Ectodermal cell (in vitro differentiated cells): ENCODE results near the gene CNNM2.
"Not testable (repeated sequence)": the region's sequence is repeated elsewhere in the genome, so short reads cannot be mapped to it uniquely, and the experiment has no call there.

Source experiments
- H3K27ac ChIP-seq: 2 replicates; pipeline ENCODE4 v1.7.0; 2013; ENCODE audit warnings: mild to moderate bottlenecking, low read depth, low read length; ENCODE audit not compliant: insufficient read depth, poor library complexity, severe bottlenecking
- H3K27me3 ChIP-seq: 2 replicates; pipeline ENCODE4 v1.7.0; 2013; ENCODE audit warnings: mild to moderate bottlenecking, low read length; ENCODE audit not compliant: insufficient read depth, control insufficient read depth, poor library complexity, severe bottlenecking
- H3K36me3 ChIP-seq: one replicate; pipeline ENCODE4 v1.7.0; 2013; ENCODE audit warnings: low read length; ENCODE audit not compliant: control insufficient read depth, insufficient read depth
- H3K4me1 ChIP-seq: one replicate; pipeline ENCODE4 v1.7.0; 2013; ENCODE audit warnings: low read length; ENCODE audit not compliant: control insufficient read depth, insufficient read depth
- H3K4me3 ChIP-seq: 2 replicates; pipeline ENCODE4 v1.7.0; 2013; ENCODE audit warnings: low read depth, low read length, control low read depth; ENCODE audit not compliant: insufficient read depth
- H3K9me3 ChIP-seq: 2 replicates; pipeline ENCODE4 v1.7.0; 2013; ENCODE audit warnings: mild to moderate bottlenecking, low read length, moderate library complexity; ENCODE audit not compliant: control insufficient read depth
- WGBS, 2 experiments: methylation state at CpG; one replicate each; pipeline ENCODE4 v1.1.7; 2013; ENCODE audit warnings: missing lambda C conversion rate in 2 of 2; 5-methylcytosine and 5-hydroxymethylcytosine counted together

The CNNM2 gene

GRCh38 chr10:102962951-102963755 lies 45.1 kb downstream of the CNNM2 start:
- WGBS, 2 experiments: 88 to 94% methylated on average over 5 to 6 of the region's 6 CpGs

GRCh38 chr10:102963756-102964025 lies 45.6 kb downstream of the CNNM2 start:
- Histone ChIP-seq H3K27ac (no peak overlapping the region), H3K27me3 (no peaks in the 10 kb centered on the region), H3K36me3 (no peaks in the 10 kb centered on the region), H3K4me3 (no peak overlapping the region), H3K4me1 (no peaks in the 10 kb centered on the region), H3K9me3 (no peaks in the 10 kb centered on the region)
- 92 to 95% methylated on average over 2 of the region's 2 CpGs for WGBS, 2 experiments

More at GRCh38 chr10:102962951-102963755, 45.1 kb downstream of the CNNM2 start:
- Histone ChIP-seq H3K4me1 (no peaks in the 10 kb centered on the region), H3K4me3 (no peak overlapping the region), H3K36me3 (no peaks in the 10 kb centered on the region), H3K27ac (no peak overlapping the region), H3K9me3 (no peaks in the 10 kb centered on the region), H3K27me3 (no peaks in the 10 kb centered on the region)

GRCh38 chr10:102964064-102964463 lies 46.0 kb downstream of the CNNM2 start:
- H3K9me3 ChIP-seq, H3K4me1 ChIP-seq, H3K27ac ChIP-seq, H3K4me3 ChIP-seq, H3K36me3 ChIP-seq, H3K27me3 ChIP-seq: not testable (repeated sequence)
- 98% methylated on average over 2 of the region's 2 CpGs for WGBS, 2 experiments

- no peaks in the 10 kb centered on the region for H3K4me1 ChIP-seq
- WGBS, 2 experiments: 96 to 98% methylated on average over 8 of the region's 8 CpGs
- no peak overlapping the region for H3K4me3 ChIP-seq
- no peaks in the 10 kb centered on the region for H3K36me3 ChIP-seq
- H3K27ac ChIP-seq: no peak overlapping the region
- H3K27me3 ChIP-seq: no peaks in the 10 kb centered on the region
- no peaks in the 10 kb centered on the region for H3K9me3 ChIP-seq
These were observed 46.6 kb downstream of the CNNM2 start for GRCh38 chr10:102964713-102965112.

GRCh38 chr10:102965311-102965851 lies 47.3 kb downstream of the CNNM2 start:
- Histone ChIP-seq H3K4me1 (no peaks in the 10 kb centered on the region), H3K9me3 (no peaks in the 10 kb centered on the region), H3K27ac (no peak overlapping the region), H3K27me3 (no peaks in the 10 kb centered on the region), H3K36me3 (no peaks in the 10 kb centered on the region), H3K4me3 (no peak overlapping the region)
- WGBS, 2 experiments: 91 to 95% methylated on average over 6 to 7 of the region's 7 CpGs

- Histone ChIP-seq H3K27me3 (no peaks in the 10 kb centered on the region), H3K36me3 (no peaks in the 10 kb centered on the region), H3K4me1 (no peaks in the 10 kb centered on the region), H3K9me3 (no peaks in the 10 kb centered on the region), H3K27ac (no peak overlapping the region), H3K4me3 (no peak overlapping the region)
These were observed 49.0 kb downstream of the CNNM2 start for GRCh38 chr10:102967123-102967522.

- Histone ChIP-seq H3K27ac (no peak overlapping the region), H3K4me1 (no peaks in the 10 kb centered on the region), H3K4me3 (no peak overlapping the region), H3K36me3 (no peaks in the 10 kb centered on the region), H3K27me3 (no peaks in the 10 kb centered on the region), H3K9me3 (no peaks in the 10 kb centered on the region)
- 88 to 91% methylated on average over 1 of the region's 1 CpG for WGBS, 2 experiments
These were observed 52.7 kb downstream of the CNNM2 start for GRCh38 chr10:102970562-102971340.

GRCh38 chr10:102975483-102976379 lies 57.6 kb downstream of the CNNM2 start:
- WGBS, 2 experiments: 92 to 97% methylated on average over 2 of the region's 2 CpGs
- H3K9me3 ChIP-seq: no peaks in the 10 kb centered on the region
- H3K36me3 ChIP-seq: no peaks in the 10 kb centered on the region
- H3K4me3 ChIP-seq: no peak overlapping the region
- no peaks in the 10 kb centered on the region for H3K4me1 ChIP-seq
- H3K27me3 ChIP-seq: no peaks in the 10 kb centered on the region
- no peak overlapping the region for H3K27ac ChIP-seq

- not testable (repeated sequence) for H3K9me3 ChIP-seq, H3K4me1 ChIP-seq, H3K36me3 ChIP-seq, H3K27ac ChIP-seq, H3K4me3 ChIP-seq, H3K27me3 ChIP-seq
- 93 to 98% methylated on average over 3 of the region's 3 CpGs for WGBS, 2 experiments
These were observed 58.3 kb downstream of the CNNM2 start for GRCh38 chr10:102976380-102976726.

GRCh38 chr10:102982296-102982695 lies 64.2 kb downstream of the CNNM2 start:
- 93 to 97% methylated on average over 2 of the region's 2 CpGs for WGBS, 2 experiments
- Histone ChIP-seq H3K4me3 (no peak overlapping the region), H3K27me3 (no peaks in the 10 kb centered on the region), H3K9me3 (no peaks in the 10 kb centered on the region), H3K4me1 (no peaks in the 10 kb centered on the region), H3K36me3 (no peaks in the 10 kb centered on the region), H3K27ac (no peak overlapping the region)
